GM12878 (cell line): ENCODE results near the gene EME2. TPM values are rescaled to one million over a fixed set of nuclear protein-coding genes. Genes with fewer than 3 reads are reported as not detected.

Source experiments
- ATAC-seq: fragments of 200-7000 bp; cut with Tn5 transposase; 3 replicates; pipeline ENCODE4 v1.9.1; 2020; ENCODE audit warnings: mild to moderate bottlenecking, moderate library complexity
- BruUV-seq: library from RNA; stranded (reverse); fragments of 400-500 nt; replicated peaks from 2 replicates; lab custom pipeline; 2021; lab: Mats Ljungman, UMichigan
- CTCF ChIA-PET: fragments of 300-600 bp; sonication (Branson Sonifier 250); formaldehyde crosslinking; extraction: SDS; loops from one replicate; lab custom pipeline; 2021; ENCODE audit warnings: inconsistent platforms; lab: Yijun Ruan, JAX
- POLR2A ChIA-PET: fragments of 350-600 bp; formaldehyde crosslinking; extraction: SDS; loops from one replicate; lab custom pipeline; 2021; ENCODE audit warnings: inconsistent platforms; lab: Charles Lee
- RAD21 ChIA-PET: fragments of 300-600 bp; sonication (Branson Sonifier 250); formaldehyde crosslinking; loops from one replicate; lab custom pipeline; 2023; ENCODE audit warnings: antibody characterized with exemption; ENCODE audit not compliant: unreplicated experiment; lab: Charles Lee
- SMC1A ChIA-PET: fragments of 300-600 bp; sonication (Branson Sonifier 250); formaldehyde crosslinking; loops from one replicate; lab custom pipeline; 2023; ENCODE audit not compliant: unreplicated experiment, uncharacterized antibody; lab: Charles Lee
- DNase-seq: peaks from one replicate; pipeline ENCODE4 v3.0.0-alpha.2; 2011; ENCODE audit warnings: low read depth, low spot score
- FAIRE-seq: peaks from 3 replicates; lab custom pipeline; 2011; peaks lifted over from hg19 to GRCh38; lab: Jason Lieb, UNC
- H2AFZ ChIP-seq: 2 replicates; pipeline ENCODE4 v1.6.0; 2011; ENCODE audit warnings: low read depth, low read length, control low read depth; ENCODE audit not compliant: control insufficient read depth
- H3K27ac ChIP-seq: 2 replicates; pipeline ENCODE4 v1.5.1; 2011; ENCODE audit warnings: control low read depth; ENCODE audit not compliant: control insufficient read depth, insufficient read depth
- H3K27me3 ChIP-seq, 2 experiments: replicated peaks in 1 of 2; 2 replicates each; pipeline versions ENCODE4 v1.6.0 to v1.6.1; 2011; ENCODE audit warnings: low read length in 1 of 2; ENCODE audit not compliant: control insufficient read depth in 2 of 2, insufficient read depth in 2 of 2
- H3K36me3 ChIP-seq, 2 experiments: 2 replicates each; pipeline ENCODE4 v1.5.1; 2011; ENCODE audit warnings: low read length in 1 of 2; ENCODE audit not compliant: control insufficient read depth in 2 of 2, insufficient read depth in 2 of 2
- H3K4me1 ChIP-seq: 2 replicates; pipeline ENCODE4 v1.6.1; 2011; ENCODE audit warnings: mild to moderate bottlenecking, low read length, moderate library complexity, mixed read lengths; ENCODE audit not compliant: control insufficient read depth, insufficient read depth
- H3K4me2 ChIP-seq: 2 replicates; pipeline ENCODE4 v1.6.0; 2011; ENCODE audit warnings: control low read depth; ENCODE audit not compliant: control insufficient read depth, insufficient read depth
- H3K4me3 ChIP-seq: fragments of 200-600 bp; sonication (generic); 2 replicates; pipeline ENCODE4 v1.5.1; 2016
- H3K79me2 ChIP-seq: 2 replicates; pipeline ENCODE4 v1.6.0; 2011; ENCODE audit warnings: low read length; ENCODE audit not compliant: control insufficient read depth, insufficient read depth
- H3K9ac ChIP-seq: 2 replicates; pipeline ENCODE4 v1.8.0; 2011; ENCODE audit warnings: low read length, control low read depth, mixed read lengths; ENCODE audit not compliant: control insufficient read depth, insufficient read depth
- H3K9me3 ChIP-seq: replicated peaks from 3 replicates; pipeline ENCODE4 v1.5.1; 2011; ENCODE audit warnings: mild to moderate bottlenecking, low read length; ENCODE audit not compliant: control insufficient read depth, insufficient read depth
- H4K20me1 ChIP-seq: 2 replicates; pipeline ENCODE4 v1.6.0; 2011; ENCODE audit not compliant: control insufficient read depth, insufficient read depth
- EGR1 ChIP-seq, 2 experiments: IDR thresholded peaks; 1 replicate in 1 of 2; 2 replicates in 1 of 2; pipeline ENCODE4 v1.6.1; 2011 to 2012; ENCODE audit warnings: low read depth in 2 of 2, low read length in 2 of 2, borderline replicate concordance in 1 of 2, mild to moderate bottlenecking in 1 of 2, moderate library complexity in 1 of 2
- KLF5 ChIP-seq: fragments of 450-650 bp; IDR thresholded peaks from 2 replicates; pipeline ENCODE4 v1.6.1; 2014; ENCODE audit warnings: mild to moderate bottlenecking; ENCODE audit not compliant: partially characterized antibody
- MEF2B ChIP-seq: fragments of 450-650 bp; IDR thresholded peaks from 2 replicates; pipeline ENCODE4 v1.6.1; 2018; ENCODE audit warnings: mild to moderate bottlenecking, moderate library complexity; ENCODE audit not compliant: partially characterized antibody, poor library complexity, severe bottlenecking
- RBBP5 ChIP-seq: fragments of 200-600 bp; sonication (generic); conservative IDR thresholded peaks from 2 replicates; pipeline ENCODE4 v1.6.1; 2016
- SMAD5 ChIP-seq: IDR thresholded peaks from 2 replicates; pipeline ENCODE4 v1.6.1; 2016; ENCODE audit warnings: antibody characterized with exemption, low read depth
- WGBS: methylation state at CpG from one replicate; pipeline ENCODE4 v1.1.6; 2016; ENCODE audit warnings: low lambda C conversion rate; ENCODE audit not compliant: insufficient replicate concordance, insufficient coverage; ENCODE audit errors: missing lambda C conversion rate; 5-methylcytosine and 5-hydroxymethylcytosine counted together
- in situ Hi-C: fragments of 300-500 bp; cut with MboI; formaldehyde crosslinking; loops from 9 replicates; pipeline ENCODE4 v1.14.3; 2018; ENCODE audit warnings: mixed read lengths
- intact Hi-C: fragments of 100-400 bp; cut with micrococcal nuclease; formaldehyde crosslinking; loops from one replicate; pipeline ENCODE4 v1.14.2; 2022; ENCODE audit not compliant: unreplicated experiment
- polyA plus RNA-seq, 11 experiments: library from polyadenylated mRNA; depleted of rRNA in 4 of 11; unstranded in 6 of 11; stranded (reverse) in 5 of 11; fragments of >200 nt; fragmentation: Nextera tagmentation in 4 of 11; fragmentation: Illumina TruSeq in 1 of 11; extraction: Ambion mirVana in 4 of 11; extraction: Trizol in 1 of 11; gene quantifications; 1 replicate in 1 of 11; 2 replicates in 10 of 11; pipeline versions ENCODE4 v1.2.1 to v1.2.3, GENCODE V29; 2011 to 2016; ENCODE audit warnings: inconsistent platforms in 2 of 11, missing spikeins in 2 of 11, low read depth in 1 of 11
- total RNA-seq, 4 experiments: library from RNA; depleted of rRNA in 3 of 4; stranded (reverse); fragments of >200 nt in 3 of 4; fragmentation: Illumina TruSeq in 1 of 4; extraction: Trizol in 1 of 4; gene quantifications; 2 replicates each; pipeline versions ENCODE4 v1.2.1 to v1.2.3, GENCODE V29; 2013 to 2021
- TF ChIP-seq, protein P1 (sequence below): fragments of 450-650 bp; IDR thresholded peaks from 2 replicates; pipeline ENCODE4 v1.6.1; 2017; ENCODE audit warnings: mild to moderate bottlenecking, moderate library complexity

EME2 gene
- total and polyA plus RNA-seq, 10 of the 15 experiments (the other 5 are each of a cell fraction or from before 2014, with no cell fraction given), result 0.29 to 16.9 (median 4.1) TPM

GRCh38 chr16:1790261-1790610, 17.6 kb downstream of the EME2 start:
- no peak overlapping the region for H3K9ac ChIP-seq
- H3K27ac ChIP-seq, result no peak overlapping the region
- POLR2A ChIA-PET, result no interaction called here
- no peak for DNase-seq
- H3K4me3 ChIP-seq, result no peak overlapping the region
- no TSS peak for BruUV-seq
- no peaks in the 10 kb centered on the region for H3K9me3 ChIP-seq
- H3K4me2 ChIP-seq, result no peak overlapping the region
- H2AFZ ChIP-seq, result no peak overlapping the region
- in situ Hi-C loops, result no loop called here
- H4K20me1 ChIP-seq, result no peaks in the 10 kb centered on the region
- CTCF ChIA-PET, result no interaction called here
- TF ChIP-seq RBBP5 (no peak), MEF2B (no peak), EGR1 (IDR thresholded peaks at IDR 0.05; ENCODE audit: borderline replicate concordance in 1 of 2, low read depth in 2 of 2, low read length in 2 of 2) (no peak), KLF5 (no peak), SMAD5 (no peak)
- TF ChIP-seq, protein P1, sequence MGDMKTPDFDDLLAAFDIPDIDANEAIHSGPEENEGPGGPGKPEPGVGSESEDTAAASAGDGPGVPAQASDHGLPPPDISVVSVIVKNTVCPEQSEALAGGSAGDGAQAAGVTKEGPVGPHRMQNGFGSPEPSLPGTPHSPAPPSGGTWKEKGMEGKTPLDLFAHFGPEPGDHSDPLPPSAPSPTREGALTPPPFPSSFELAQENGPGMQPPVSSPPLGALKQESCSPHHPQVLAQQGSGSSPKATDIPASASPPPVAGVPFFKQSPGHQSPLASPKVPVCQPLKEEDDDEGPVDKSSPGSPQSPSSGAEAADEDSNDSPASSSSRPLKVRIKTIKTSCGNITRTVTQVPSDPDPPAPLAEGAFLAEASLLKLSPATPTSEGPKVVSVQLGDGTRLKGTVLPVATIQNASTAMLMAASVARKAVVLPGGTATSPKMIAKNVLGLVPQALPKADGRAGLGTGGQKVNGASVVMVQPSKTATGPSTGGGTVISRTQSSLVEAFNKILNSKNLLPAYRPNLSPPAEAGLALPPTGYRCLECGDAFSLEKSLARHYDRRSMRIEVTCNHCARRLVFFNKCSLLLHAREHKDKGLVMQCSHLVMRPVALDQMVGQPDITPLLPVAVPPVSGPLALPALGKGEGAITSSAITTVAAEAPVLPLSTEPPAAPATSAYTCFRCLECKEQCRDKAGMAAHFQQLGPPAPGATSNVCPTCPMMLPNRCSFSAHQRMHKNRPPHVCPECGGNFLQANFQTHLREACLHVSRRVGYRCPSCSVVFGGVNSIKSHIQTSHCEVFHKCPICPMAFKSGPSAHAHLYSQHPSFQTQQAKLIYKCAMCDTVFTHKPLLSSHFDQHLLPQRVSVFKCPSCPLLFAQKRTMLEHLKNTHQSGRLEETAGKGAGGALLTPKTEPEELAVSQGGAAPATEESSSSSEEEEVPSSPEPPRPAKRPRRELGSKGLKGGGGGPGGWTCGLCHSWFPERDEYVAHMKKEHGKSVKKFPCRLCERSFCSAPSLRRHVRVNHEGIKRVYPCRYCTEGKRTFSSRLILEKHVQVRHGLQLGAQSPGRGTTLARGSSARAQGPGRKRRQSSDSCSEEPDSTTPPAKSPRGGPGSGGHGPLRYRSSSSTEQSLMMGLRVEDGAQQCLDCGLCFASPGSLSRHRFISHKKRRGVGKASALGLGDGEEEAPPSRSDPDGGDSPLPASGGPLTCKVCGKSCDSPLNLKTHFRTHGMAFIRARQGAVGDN, result no peak
- TF ChIP-seq, all 136 proteins: peak for 0
- intact Hi-C loops, result no loop called here
- Histone ChIP-seq H3K36me3 (peaks cover under 1 to 12% of the 10 kb centered on the region in 2 experiments; a peak in 3 of 4 replicates), H3K4me1 (no peaks in the 10 kb centered on the region), H3K27me3 (no peaks in the 10 kb centered on the region), H3K79me2 (peaks cover 2% of the 10 kb centered on the region)
- WGBS, result 97% methylated on average over 15 of the region's 15 CpGs
- RAD21 ChIA-PET, result no interaction called here
- FAIRE-seq (no peak), ATAC-seq (no peak)
- SMC1A ChIA-PET, result no interaction called here
